Measurements from ENCODE around the gene PAPPA2. TPM values are rescaled to one million over a fixed set of nuclear protein-coding genes. Genes with fewer than 3 reads are reported as not detected.

Gene PAPPA2
- total RNA-seq, 1 donor from 2014 or later: not detected

DNA sequence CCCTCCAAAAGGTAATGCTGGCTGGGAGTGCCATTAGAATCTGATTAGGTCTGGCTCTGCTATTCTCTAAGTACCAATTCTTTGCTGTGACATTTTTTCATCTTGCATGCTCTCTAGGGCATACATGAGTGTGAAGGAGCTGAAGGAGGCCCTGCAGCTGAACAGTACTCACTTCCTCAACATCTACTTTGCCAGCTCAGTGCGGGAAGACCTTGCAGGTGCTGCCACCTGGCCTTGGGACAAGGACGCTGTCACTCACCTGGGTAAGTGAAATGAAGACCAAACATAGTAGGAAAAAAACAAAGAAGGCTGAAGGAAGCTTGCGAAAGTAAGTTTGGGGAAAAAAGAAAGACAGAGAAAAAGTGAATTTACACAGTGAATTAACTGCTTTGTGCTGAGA is 207.9 kb downstream of the PAPPA2 start:
- H3K27ac Mint-ChIP-seq: no peak overlapping the region
- H3K9me3 Mint-ChIP-seq: peaks cover 2% of the 10 kb centered on the region
- H3K36me3 Mint-ChIP-seq (ENCODE audit: low read depth): no peaks in the 10 kb centered on the region
- POLR2A ChIA-PET: no interaction called here
- intact Hi-C loops (cut with micrococcal nuclease): no loop called here
- H3K4me3 Mint-ChIP-seq: no peak overlapping the region
- DNase-seq (no peak), ATAC-seq (ENCODE audit: low read depth) (no peak)
- H3K27me3 Mint-ChIP-seq: peaks cover 4% of the 10 kb centered on the region
- no peaks in the 10 kb centered on the region for H3K4me1 Mint-ChIP-seq
- CTCF ChIA-PET: no interaction called here
- TF ChIP-seq, protein P1, sequence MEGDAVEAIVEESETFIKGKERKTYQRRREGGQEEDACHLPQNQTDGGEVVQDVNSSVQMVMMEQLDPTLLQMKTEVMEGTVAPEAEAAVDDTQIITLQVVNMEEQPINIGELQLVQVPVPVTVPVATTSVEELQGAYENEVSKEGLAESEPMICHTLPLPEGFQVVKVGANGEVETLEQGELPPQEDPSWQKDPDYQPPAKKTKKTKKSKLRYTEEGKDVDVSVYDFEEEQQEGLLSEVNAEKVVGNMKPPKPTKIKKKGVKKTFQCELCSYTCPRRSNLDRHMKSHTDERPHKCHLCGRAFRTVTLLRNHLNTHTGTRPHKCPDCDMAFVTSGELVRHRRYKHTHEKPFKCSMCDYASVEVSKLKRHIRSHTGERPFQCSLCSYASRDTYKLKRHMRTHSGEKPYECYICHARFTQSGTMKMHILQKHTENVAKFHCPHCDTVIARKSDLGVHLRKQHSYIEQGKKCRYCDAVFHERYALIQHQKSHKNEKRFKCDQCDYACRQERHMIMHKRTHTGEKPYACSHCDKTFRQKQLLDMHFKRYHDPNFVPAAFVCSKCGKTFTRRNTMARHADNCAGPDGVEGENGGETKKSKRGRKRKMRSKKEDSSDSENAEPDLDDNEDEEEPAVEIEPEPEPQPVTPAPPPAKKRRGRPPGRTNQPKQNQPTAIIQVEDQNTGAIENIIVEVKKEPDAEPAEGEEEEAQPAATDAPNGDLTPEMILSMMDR (IDR thresholded peaks at IDR 0.05): no peak

DNA sequence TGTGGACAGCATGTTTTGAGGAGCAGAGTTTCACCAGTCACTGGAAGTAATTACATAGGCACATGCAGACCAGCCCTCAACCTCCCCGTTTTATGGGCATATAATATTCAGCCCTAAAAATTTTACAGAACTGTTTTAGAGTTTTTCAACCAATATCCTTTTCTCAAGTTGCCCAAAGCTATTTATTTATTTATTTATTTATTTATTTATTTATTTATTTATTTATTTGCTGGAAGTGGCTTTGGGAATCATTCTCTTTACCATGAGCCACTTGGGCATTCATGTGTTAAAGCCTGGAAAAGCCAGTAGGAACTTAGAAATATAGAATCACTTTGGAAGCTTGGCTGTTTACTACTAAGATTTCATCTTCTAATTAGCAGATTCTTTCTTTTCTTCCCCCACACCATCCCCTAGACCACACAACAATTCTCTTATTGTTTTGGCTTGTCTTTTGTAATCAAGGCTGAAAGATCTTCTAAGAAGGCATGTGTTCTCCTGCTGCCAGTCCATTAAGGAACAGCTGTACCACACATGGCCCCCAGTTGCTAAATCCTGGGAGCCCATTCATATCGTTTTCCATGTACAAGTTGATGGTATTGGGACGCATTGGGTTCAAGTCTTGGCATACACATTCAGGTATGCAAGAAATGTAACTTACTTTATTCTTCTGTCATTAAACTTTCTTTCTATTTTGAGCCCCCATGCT is 220.0 kb downstream of the PAPPA2 start:
- H3K4me1 Mint-ChIP-seq: no peaks in the 10 kb centered on the region
- H3K36me3 Mint-ChIP-seq (ENCODE audit: low read depth): no peaks in the 10 kb centered on the region
- CTCF ChIA-PET: no interaction called here
- H3K4me3 Mint-ChIP-seq: no peak overlapping the region
- H3K27me3 Mint-ChIP-seq: peaks cover 5% of the 10 kb centered on the region
- no peak overlapping the region for H3K27ac Mint-ChIP-seq
- intact Hi-C loops (cut with micrococcal nuclease): no loop called here
- DNase-seq (no peak), ATAC-seq (ENCODE audit: low read depth) (no peak)
- TF ChIP-seq, protein P1 (IDR thresholded peaks at IDR 0.05): no peak
- POLR2A ChIA-PET: no interaction called here
- no peaks in the 10 kb centered on the region for H3K9me3 Mint-ChIP-seq

DNA sequence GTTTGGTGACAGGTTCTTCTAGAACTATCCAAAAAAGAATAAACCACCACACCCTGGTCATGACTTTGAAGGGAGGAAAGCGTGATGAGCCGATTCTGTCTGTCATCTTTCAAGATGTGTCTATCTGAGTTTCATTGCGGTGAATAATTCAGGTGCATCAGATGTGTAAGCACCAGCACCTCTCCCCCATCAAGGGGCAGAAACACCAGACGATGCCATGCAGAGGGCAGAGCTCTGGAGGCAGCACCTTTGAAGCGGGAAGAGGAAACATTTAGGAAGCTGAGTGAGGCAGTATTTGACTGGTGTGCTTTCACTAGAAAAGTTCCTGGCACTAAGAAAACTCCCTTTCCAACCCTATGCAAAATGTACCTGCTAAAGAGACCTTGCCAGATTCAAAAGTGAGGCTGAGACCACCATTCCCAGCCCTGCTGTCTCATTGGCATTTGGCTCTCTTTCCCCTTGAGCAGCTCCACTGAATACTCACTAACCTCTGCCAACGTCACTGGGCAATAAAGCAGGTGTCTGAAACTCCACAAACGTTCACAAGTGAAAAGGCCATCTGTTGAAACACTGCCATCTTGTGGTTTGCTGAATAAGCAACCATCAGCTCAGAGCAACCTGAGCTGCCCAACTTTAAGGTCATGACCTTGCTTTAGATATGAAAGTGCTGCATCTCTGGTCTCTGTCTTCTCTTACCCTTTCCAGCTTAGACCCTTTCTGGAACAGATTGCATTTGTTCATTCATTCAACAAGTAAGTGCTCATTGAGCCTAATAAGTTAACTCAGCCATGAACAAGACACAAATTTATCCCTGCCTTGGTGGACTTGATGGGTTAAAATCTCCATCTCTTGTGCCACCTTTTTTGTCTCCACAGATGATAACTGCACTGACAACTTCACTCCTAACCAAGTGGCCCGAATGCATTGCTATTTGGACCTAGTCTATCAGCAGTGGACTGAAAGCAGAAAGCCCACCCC is 228.6 kb downstream of the PAPPA2 start:
- no peaks in the 10 kb centered on the region for H3K36me3 Mint-ChIP-seq (ENCODE audit: low read depth)
- H3K4me3 Mint-ChIP-seq: no peak overlapping the region
- TF ChIP-seq, protein P1 (IDR thresholded peaks at IDR 0.05): no peak
- ATAC-seq (ENCODE audit: low read depth) (no peak), DNase-seq (no peak)
- H3K9me3 Mint-ChIP-seq: no peaks in the 10 kb centered on the region
- POLR2A ChIA-PET: no interaction called here
- no peaks in the 10 kb centered on the region for H3K4me1 Mint-ChIP-seq
- intact Hi-C loops (cut with micrococcal nuclease): loop anchor here (1.0 to 5.0 kb wide), 2 partner anchors 131 to 1209 kb away; no protein-coding TSS in a partner anchor
- H3K27ac Mint-ChIP-seq: no peak overlapping the region
- H3K27me3 Mint-ChIP-seq: peaks cover 7% of the 10 kb centered on the region
- CTCF ChIA-PET: interaction anchor here (0.8 to 2.0 kb wide), 8 partner anchors 10 to 1318 kb away, joined by 3 to 8 read pairs (median 6); no protein-coding TSS in a partner anchor

DNA sequence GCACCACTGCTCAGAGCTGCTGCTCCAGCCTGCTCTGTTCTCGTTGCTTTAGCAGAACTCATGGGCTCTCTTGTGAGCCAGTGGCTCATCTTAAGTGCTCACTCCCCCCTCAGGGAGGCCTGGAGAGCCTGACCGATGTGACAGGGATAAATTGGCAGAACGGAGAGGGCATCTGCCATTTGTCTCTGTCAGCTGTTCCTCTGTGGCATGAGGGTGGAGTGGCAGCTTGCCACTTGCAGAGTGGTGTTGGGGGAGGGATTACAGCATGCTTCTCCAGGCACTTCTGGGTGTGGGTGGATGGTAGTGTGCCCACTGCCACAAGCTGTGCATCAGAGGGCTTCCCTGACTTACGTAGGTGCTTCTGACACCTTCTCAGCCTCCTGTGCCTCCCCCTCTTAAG is 229.5 kb downstream of the PAPPA2 start:
- TF ChIP-seq, protein P1 (IDR thresholded peaks at IDR 0.05): no peak
- CTCF ChIA-PET: interaction anchor here (0.8 to 1.2 kb wide), 2 partner anchors 9 to 11 kb away, joined by 6 to 8 read pairs; no protein-coding TSS in a partner anchor
- POLR2A ChIA-PET: no interaction called here
- Mint-ChIP-seq H3K4me1 (no peaks in the 10 kb centered on the region), H3K36me3 (ENCODE audit: low read depth) (no peaks in the 10 kb centered on the region), H3K27me3 (peaks cover 5% of the 10 kb centered on the region), H3K4me3 (no peak overlapping the region), H3K27ac (no peak overlapping the region), H3K9me3 (no peaks in the 10 kb centered on the region)
- DNase-seq: no peak
- ATAC-seq (ENCODE audit: low read depth): no peak
- intact Hi-C loops (cut with micrococcal nuclease): loop anchor here (5.0 kb wide), 1 partner anchor 1210 kb away; no protein-coding TSS in a partner anchor
